ENCODE measurements around the gene PLPP3.

DNA sequence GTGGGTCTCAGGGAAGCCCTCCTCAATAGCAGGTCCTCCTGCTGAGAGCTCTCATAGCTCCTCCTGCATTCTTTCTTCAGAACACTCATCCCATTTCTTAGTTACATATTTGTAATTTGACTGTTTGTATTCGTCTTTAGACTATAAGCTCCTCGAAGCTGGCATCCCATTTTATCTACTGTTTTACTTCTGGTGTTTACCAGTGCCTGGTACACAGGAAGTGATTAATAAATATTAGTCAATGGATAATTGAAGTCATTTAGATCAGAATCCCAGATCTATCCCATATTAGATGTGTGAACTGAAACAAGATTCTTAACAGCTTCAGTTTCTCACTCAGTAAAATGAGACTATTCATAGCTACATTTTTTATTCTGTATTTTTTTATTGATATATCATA lies 88.7 kb downstream of the PLPP3 start:
- TF ChIP-seq, protein P1, sequence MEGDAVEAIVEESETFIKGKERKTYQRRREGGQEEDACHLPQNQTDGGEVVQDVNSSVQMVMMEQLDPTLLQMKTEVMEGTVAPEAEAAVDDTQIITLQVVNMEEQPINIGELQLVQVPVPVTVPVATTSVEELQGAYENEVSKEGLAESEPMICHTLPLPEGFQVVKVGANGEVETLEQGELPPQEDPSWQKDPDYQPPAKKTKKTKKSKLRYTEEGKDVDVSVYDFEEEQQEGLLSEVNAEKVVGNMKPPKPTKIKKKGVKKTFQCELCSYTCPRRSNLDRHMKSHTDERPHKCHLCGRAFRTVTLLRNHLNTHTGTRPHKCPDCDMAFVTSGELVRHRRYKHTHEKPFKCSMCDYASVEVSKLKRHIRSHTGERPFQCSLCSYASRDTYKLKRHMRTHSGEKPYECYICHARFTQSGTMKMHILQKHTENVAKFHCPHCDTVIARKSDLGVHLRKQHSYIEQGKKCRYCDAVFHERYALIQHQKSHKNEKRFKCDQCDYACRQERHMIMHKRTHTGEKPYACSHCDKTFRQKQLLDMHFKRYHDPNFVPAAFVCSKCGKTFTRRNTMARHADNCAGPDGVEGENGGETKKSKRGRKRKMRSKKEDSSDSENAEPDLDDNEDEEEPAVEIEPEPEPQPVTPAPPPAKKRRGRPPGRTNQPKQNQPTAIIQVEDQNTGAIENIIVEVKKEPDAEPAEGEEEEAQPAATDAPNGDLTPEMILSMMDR (IDR thresholded peaks at IDR 0.05) = no peak
- TF ChIP-seq POLR2A (IDR thresholded peaks at IDR 0.05) = no peak

Measured in adrenal gland (tissue), 5 donors.